GM21526 (cell line): ENCODE results near the gene CBR4.
"Not testable (repeated sequence)": the region's sequence is repeated elsewhere in the genome, so short reads cannot be mapped to it uniquely, and the experiment has no call there.

Source experiments
- ATAC-seq: cut with Tn5 transposase; IDR thresholded peaks from one replicate; pipeline ENCODE4 v1.9.1; 2021; ENCODE audit warnings: moderate library complexity; ENCODE audit not compliant: unreplicated experiment, low FRiP score

Gene CBR4

GRCh38 chr4:169035871-169036620, 26.0 kb upstream of the CBR4 start:
- not testable (repeated sequence) for ATAC-seq

- no peak for ATAC-seq
Observed at GRCh38 chr4:169033660-169034059, 23.6 kb upstream of the CBR4 start.

- no peak for ATAC-seq
Observed at GRCh38 chr4:169032883-169033645, 23.0 kb upstream of the CBR4 start.

- ATAC-seq: no peak
Observed at GRCh38 chr4:169032194-169032593, 22.1 kb upstream of the CBR4 start.

- ATAC-seq: no peak
Observed at GRCh38 chr4:169031392-169031791, 21.3 kb upstream of the CBR4 start.

- ATAC-seq: no peak
Observed at GRCh38 chr4:169030562-169030982, 20.5 kb upstream of the CBR4 start.

GRCh38 chr4:169029947-169030346, 19.9 kb upstream of the CBR4 start:
- ATAC-seq: no peak

GRCh38 chr4:169027663-169028062, 17.6 kb upstream of the CBR4 start:
- no peak for ATAC-seq

GRCh38 chr4:169025184-169025583, 15.1 kb upstream of the CBR4 start:
- ATAC-seq: no peak

- no peak for ATAC-seq
Observed at GRCh38 chr4:169024762-169025161, 14.7 kb upstream of the CBR4 start.

GRCh38 chr4:169018406-169018805, 8.4 kb upstream of the CBR4 start:
- no peak for ATAC-seq

GRCh38 chr4:169017971-169018370, 7.9 kb upstream of the CBR4 start:
- ATAC-seq: no peak

- ATAC-seq: no peak
Observed at GRCh38 chr4:169015186-169015623, 5.2 kb upstream of the CBR4 start.

GRCh38 chr4:169014586-169014985, 4.5 kb upstream of the CBR4 start:
- ATAC-seq: no peak

GRCh38 chr4:169013396-169013795, 3.3 kb upstream of the CBR4 start:
- ATAC-seq: no peak

- no peak for ATAC-seq
Observed at GRCh38 chr4:169012049-169012448, 2.0 kb upstream of the CBR4 start.

GRCh38 chr4:169009286-169010124, 550 bp downstream of the CBR4 start:
- peak; percentile 39 for ATAC-seq

- no peak for ATAC-seq
Observed at GRCh38 chr4:169005453-169006099, 4.5 kb downstream of the CBR4 start.

- ATAC-seq: no peak
Observed at GRCh38 chr4:169000315-169000714, 9.7 kb downstream of the CBR4 start.

- ATAC-seq: no peak
Observed at GRCh38 chr4:168999809-169000208, 10.2 kb downstream of the CBR4 start.
